ENCODE data around the gene MAG. TPM values are rescaled to one million over a fixed set of nuclear protein-coding genes. Genes with fewer than 3 reads are reported as not detected.

The MAG gene
- total RNA-seq, 1 donor from 2014 or later, result 1.6 TPM

DNA sequence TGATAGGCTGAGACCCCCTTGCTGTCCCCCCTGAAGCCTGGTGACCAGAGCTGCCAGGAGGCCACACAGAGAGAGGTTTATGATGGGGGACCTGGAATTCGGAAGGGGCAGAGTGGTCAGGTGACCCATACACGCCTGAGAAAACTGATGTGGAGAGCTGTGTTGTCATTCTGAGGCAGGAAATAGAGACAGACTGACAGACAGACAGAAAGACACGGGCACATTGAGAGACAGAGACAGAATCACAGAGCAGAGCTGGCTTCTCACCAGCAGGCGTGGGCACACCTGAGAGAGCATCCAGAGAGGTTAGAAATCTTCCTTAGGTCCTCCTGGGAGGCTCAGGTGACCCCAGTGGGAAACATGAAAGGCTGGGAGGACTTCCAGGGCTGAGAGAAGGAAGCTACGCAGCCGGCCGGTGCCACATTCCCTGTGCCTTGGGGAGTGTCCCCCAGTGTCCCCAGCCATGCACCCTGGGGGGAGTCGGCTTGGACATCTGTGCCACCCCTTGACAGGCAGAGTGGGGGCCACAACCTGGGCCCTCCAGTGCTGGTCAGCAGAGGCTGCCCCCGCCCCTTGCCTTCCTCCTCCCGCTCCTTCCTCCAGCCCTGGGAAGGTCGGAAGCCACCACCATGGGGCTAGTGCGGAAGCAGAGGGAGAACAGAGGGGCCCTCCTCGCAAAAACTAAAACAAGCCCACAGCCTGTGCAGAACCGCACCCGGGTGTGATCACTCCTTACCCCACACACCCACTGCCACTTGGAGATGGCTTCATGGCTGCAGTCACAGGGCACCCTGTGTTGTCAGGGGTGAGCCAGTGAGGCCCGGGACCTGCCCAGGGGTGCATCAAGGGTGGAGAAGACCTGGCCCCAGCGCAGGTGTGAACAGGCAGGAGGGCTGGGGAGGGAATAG is 57.9 kb downstream of the MAG start:
- no peak overlapping the region for H3K4me3 ChIP-seq (ENCODE audit: low read length in 3 of 3)
- peaks cover 0 to 3% (median 0%) of the 10 kb centered on the region in 3 donors for H3K4me1 ChIP-seq (ENCODE audit: control insufficient read depth in 3 of 3, insufficient read depth in 3 of 3, low read length in 3 of 3)
- H3K36me3 ChIP-seq (ENCODE audit: control insufficient read depth in 3 of 3, insufficient read depth in 3 of 3, low read length in 3 of 3), result no peaks in the 10 kb centered on the region
- H3K9ac ChIP-seq (ENCODE audit: low read depth in 1 of 3, low read length in 3 of 3), result no peak overlapping the region
- no peaks in the 10 kb centered on the region for H3K9me3 ChIP-seq (ENCODE audit: control insufficient read depth in 3 of 3, low read length in 3 of 3)
- peaks cover 12 to 42% (median 40%) of the 10 kb centered on the region in 3 donors for H3K27me3 ChIP-seq (ENCODE audit: control insufficient read depth in 3 of 3, insufficient read depth in 3 of 3, low read length in 3 of 3)
- no peak overlapping the region for H3K27ac ChIP-seq (ENCODE audit: low read depth, low read length)

GRCh38 chr19:35350591-35350990 is 58.6 kb downstream of the MAG start:
- no peak overlapping the region for H3K9ac ChIP-seq (ENCODE audit: low read depth in 1 of 3, low read length in 3 of 3)
- H3K36me3 ChIP-seq (ENCODE audit: control insufficient read depth in 3 of 3, insufficient read depth in 3 of 3, low read length in 3 of 3), result no peaks in the 10 kb centered on the region
- no peaks in the 10 kb centered on the region for H3K9me3 ChIP-seq (ENCODE audit: control insufficient read depth in 3 of 3, low read length in 3 of 3)
- peaks cover 9 to 44% (median 38%) of the 10 kb centered on the region in 3 donors for H3K27me3 ChIP-seq (ENCODE audit: control insufficient read depth in 3 of 3, insufficient read depth in 3 of 3, low read length in 3 of 3)
- no peak overlapping the region for H3K27ac ChIP-seq (ENCODE audit: low read depth, low read length)
- H3K4me1 ChIP-seq (ENCODE audit: control insufficient read depth in 3 of 3, insufficient read depth in 3 of 3, low read length in 3 of 3), result peaks cover 0 to 3% (median 0%) of the 10 kb centered on the region in 3 donors
- no peak overlapping the region for H3K4me3 ChIP-seq (ENCODE audit: low read length in 3 of 3)

GRCh38 chr19:35351411-35352176 is 59.6 kb downstream of the MAG start:
- Histone ChIP-seq H3K9ac (ENCODE audit: low read depth in 1 of 3, low read length in 3 of 3) (no peak overlapping the region), H3K9me3 (ENCODE audit: control insufficient read depth in 3 of 3, low read length in 3 of 3) (no peaks in the 10 kb centered on the region), H3K36me3 (ENCODE audit: control insufficient read depth in 3 of 3, insufficient read depth in 3 of 3, low read length in 3 of 3) (no peaks in the 10 kb centered on the region), H3K27me3 (ENCODE audit: control insufficient read depth in 3 of 3, insufficient read depth in 3 of 3, low read length in 3 of 3) (peaks cover 7 to 34% (median 30%) of the 10 kb centered on the region in 3 donors), H3K4me3 (ENCODE audit: low read length in 3 of 3) (no peak overlapping the region), H3K27ac (ENCODE audit: low read depth, low read length) (no peak overlapping the region), H3K4me1 (ENCODE audit: control insufficient read depth in 3 of 3, insufficient read depth in 3 of 3, low read length in 3 of 3) (peaks cover 0 to 3% (median 0%) of the 10 kb centered on the region in 3 donors)

- Histone ChIP-seq H3K27me3 (ENCODE audit: control insufficient read depth in 3 of 3, insufficient read depth in 3 of 3, low read length in 3 of 3) (peaks cover 7 to 30% (median 30%) of the 10 kb centered on the region in 3 donors), H3K4me1 (ENCODE audit: control insufficient read depth in 3 of 3, insufficient read depth in 3 of 3, low read length in 3 of 3) (peaks cover 0 to 3% (median 0%) of the 10 kb centered on the region in 3 donors), H3K4me3 (ENCODE audit: low read length in 3 of 3) (no peak overlapping the region), H3K36me3 (ENCODE audit: control insufficient read depth in 3 of 3, insufficient read depth in 3 of 3, low read length in 3 of 3) (no peaks in the 10 kb centered on the region), H3K27ac (ENCODE audit: low read depth, low read length) (no peak overlapping the region), H3K9me3 (ENCODE audit: control insufficient read depth in 3 of 3, low read length in 3 of 3) (no peaks in the 10 kb centered on the region), H3K9ac (ENCODE audit: low read depth in 1 of 3, low read length in 3 of 3) (no peak overlapping the region)
These were observed 60.2 kb downstream of the MAG start for GRCh38 chr19:35352177-35352447.

- Histone ChIP-seq H3K27ac (ENCODE audit: low read depth, low read length) (no peak overlapping the region), H3K36me3 (ENCODE audit: control insufficient read depth in 3 of 3, insufficient read depth in 3 of 3, low read length in 3 of 3) (no peaks in the 10 kb centered on the region), H3K9me3 (ENCODE audit: control insufficient read depth in 3 of 3, low read length in 3 of 3) (no peaks in the 10 kb centered on the region), H3K4me1 (ENCODE audit: control insufficient read depth in 3 of 3, insufficient read depth in 3 of 3, low read length in 3 of 3) (peaks cover 0 to 3% (median 0%) of the 10 kb centered on the region in 3 donors), H3K9ac (ENCODE audit: low read depth in 1 of 3, low read length in 3 of 3) (no peak overlapping the region), H3K4me3 (ENCODE audit: low read length in 3 of 3) (no peak overlapping the region), H3K27me3 (ENCODE audit: control insufficient read depth in 3 of 3, insufficient read depth in 3 of 3, low read length in 3 of 3) (peaks cover 7 to 30% (median 30%) of the 10 kb centered on the region in 3 donors)
These were observed 60.7 kb downstream of the MAG start for GRCh38 chr19:35352448-35353304.

- no peaks in the 10 kb centered on the region for H3K9me3 ChIP-seq (ENCODE audit: control insufficient read depth in 3 of 3, low read length in 3 of 3)
- H3K4me3 ChIP-seq (ENCODE audit: low read length in 3 of 3), result no peak overlapping the region
- peaks cover 0 to 3% (median 2%) of the 10 kb centered on the region in 3 donors for H3K4me1 ChIP-seq (ENCODE audit: control insufficient read depth in 3 of 3, insufficient read depth in 3 of 3, low read length in 3 of 3)
- H3K27ac ChIP-seq (ENCODE audit: low read depth, low read length), result no peak overlapping the region
- H3K36me3 ChIP-seq (ENCODE audit: control insufficient read depth in 3 of 3, insufficient read depth in 3 of 3, low read length in 3 of 3), result no peaks in the 10 kb centered on the region
- H3K27me3 ChIP-seq (ENCODE audit: control insufficient read depth in 3 of 3, insufficient read depth in 3 of 3, low read length in 3 of 3), result peaks cover 7 to 29% (median 28%) of the 10 kb centered on the region in 3 donors
- no peak overlapping the region for H3K9ac ChIP-seq (ENCODE audit: low read depth in 1 of 3, low read length in 3 of 3)
These were observed 61.7 kb downstream of the MAG start for GRCh38 chr19:35353635-35354034.

DNA sequence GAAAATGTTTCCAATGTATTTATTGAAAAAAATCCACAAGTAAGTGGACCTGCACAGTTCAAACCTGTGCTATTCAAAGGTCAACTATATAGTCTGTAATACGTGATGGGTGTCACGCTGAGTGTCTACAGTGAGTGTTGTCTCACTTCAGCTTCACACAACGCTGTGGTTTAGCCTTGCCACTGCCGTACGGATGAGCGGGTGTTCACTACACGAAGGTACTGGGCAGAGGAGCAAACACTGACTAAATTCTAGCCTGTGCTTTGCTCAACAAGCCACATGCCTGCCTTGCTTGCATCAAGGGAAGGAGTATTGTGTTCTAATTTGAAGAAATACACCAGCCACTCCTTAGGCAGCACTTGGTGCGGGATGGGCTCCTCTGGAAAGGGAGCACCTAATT is 62.9 kb downstream of the MAG start:
- H3K4me1 ChIP-seq (ENCODE audit: control insufficient read depth in 3 of 3, insufficient read depth in 3 of 3, low read length in 3 of 3), result peaks cover 0 to 3% (median 2%) of the 10 kb centered on the region in 3 donors
- no peaks in the 10 kb centered on the region for H3K36me3 ChIP-seq (ENCODE audit: control insufficient read depth in 3 of 3, insufficient read depth in 3 of 3, low read length in 3 of 3)
- no peaks in the 10 kb centered on the region for H3K9me3 ChIP-seq (ENCODE audit: control insufficient read depth in 3 of 3, low read length in 3 of 3)
- H3K27ac ChIP-seq (ENCODE audit: low read depth, low read length), result no peak overlapping the region
- H3K9ac ChIP-seq (ENCODE audit: low read depth in 1 of 3, low read length in 3 of 3), result no peak overlapping the region
- peaks cover 4 to 25% (median 23%) of the 10 kb centered on the region in 3 donors for H3K27me3 ChIP-seq (ENCODE audit: control insufficient read depth in 3 of 3, insufficient read depth in 3 of 3, low read length in 3 of 3)
- no peak overlapping the region for H3K4me3 ChIP-seq (ENCODE audit: low read length in 3 of 3)

GRCh38 chr19:35355791-35356460 is 64.0 kb downstream of the MAG start:
- Histone ChIP-seq H3K4me1 (ENCODE audit: control insufficient read depth in 3 of 3, insufficient read depth in 3 of 3, low read length in 3 of 3) (peaks cover 0 to 3% (median 2%) of the 10 kb centered on the region in 3 donors), H3K9ac (ENCODE audit: low read depth in 1 of 3, low read length in 3 of 3) (no peak overlapping the region), H3K9me3 (ENCODE audit: control insufficient read depth in 3 of 3, low read length in 3 of 3) (no peaks in the 10 kb centered on the region), H3K36me3 (ENCODE audit: control insufficient read depth in 3 of 3, insufficient read depth in 3 of 3, low read length in 3 of 3) (no peaks in the 10 kb centered on the region), H3K27ac (ENCODE audit: low read depth, low read length) (no peak overlapping the region), H3K27me3 (ENCODE audit: control insufficient read depth in 3 of 3, insufficient read depth in 3 of 3, low read length in 3 of 3) (peaks cover 4 to 23% (median 19%) of the 10 kb centered on the region in 3 donors), H3K4me3 (ENCODE audit: low read length in 3 of 3) (no peak overlapping the region)

- no peak within 1 kb of the TSS for H3K9ac ChIP-seq (ENCODE audit: low read depth in 1 of 3, low read length in 3 of 3)
- H3K4me1 ChIP-seq (ENCODE audit: control insufficient read depth in 3 of 3, insufficient read depth in 3 of 3, low read length in 3 of 3), result peaks cover 0 to 3% (median 2%) of the 10 kb centered on the region in 3 donors
- H3K36me3 ChIP-seq (ENCODE audit: control insufficient read depth in 3 of 3, insufficient read depth in 3 of 3, low read length in 3 of 3), result no peaks in the 10 kb centered on the region
- no peaks in the 10 kb centered on the region for H3K9me3 ChIP-seq (ENCODE audit: control insufficient read depth in 3 of 3, low read length in 3 of 3)
- peaks cover 0 to 12% (median 7%) of the 10 kb centered on the region in 3 donors for H3K27me3 ChIP-seq (ENCODE audit: control insufficient read depth in 3 of 3, insufficient read depth in 3 of 3, low read length in 3 of 3)
- no peak within 1 kb of the TSS for H3K4me3 ChIP-seq (ENCODE audit: low read length in 3 of 3)
- H3K27ac ChIP-seq (ENCODE audit: low read depth, low read length), result no peak within 1 kb of the TSS
These were observed 66.1 kb downstream of the MAG start, which contains the start of gene FFAR3 for GRCh38 chr19:35357867-35358573. FFAR3 (plus strand) TSS chr19:35358460; CDS start chr19:35358891, 431 bp downstream.
